HEK293T (cell line): ENCODE measurements around the gene DCST2.

Source experiments
- CTCF ChIA-PET: fragments of 350-600 bp; formaldehyde crosslinking; extraction: SDS; loops from one replicate; lab custom pipeline; 2021; ENCODE audit warnings: antibody characterized with exemption, inconsistent platforms; lab: Yijun Ruan, JAX
- POLR2A ChIA-PET: fragments of 350-600 bp; formaldehyde crosslinking; extraction: SDS; loops from one replicate; lab custom pipeline; 2020; ENCODE audit warnings: antibody characterized with exemption, inconsistent platforms; lab: Yijun Ruan, JAX
- DNase-seq: peaks from one replicate; pipeline ENCODE4 v3.0.0; 2012; ENCODE audit warnings: mixed read lengths; ENCODE audit errors: extremely low spot score
- ARNT ChIP-seq: fragments of 450-650 bp; IDR thresholded peaks from 2 replicates; pipeline ENCODE4 v1.6.1; 2017; ENCODE audit warnings: mild to moderate bottlenecking
- BHLHE40 ChIP-seq: fragments of 450-650 bp; IDR thresholded peaks from 2 replicates; pipeline ENCODE4 v1.6.1; 2016; ENCODE audit warnings: mild to moderate bottlenecking, moderate library complexity, borderline replicate concordance
- CTBP1 ChIP-seq: fragments of 450-650 bp; IDR thresholded peaks from 2 replicates; pipeline ENCODE4 v1.6.1; 2016; ENCODE audit warnings: borderline replicate concordance
- ELF4 ChIP-seq: fragments of 450-650 bp; IDR thresholded peaks from 2 replicates; pipeline ENCODE4 v1.6.1; 2017; ENCODE audit warnings: antibody characterized with exemption
- FOXA1 ChIP-seq: fragments of 450-650 bp; IDR thresholded peaks from 2 replicates; pipeline ENCODE4 v1.6.1; 2016; ENCODE audit warnings: mild to moderate bottlenecking
- FOXK2 ChIP-seq: fragments of 450-650 bp; IDR thresholded peaks from 2 replicates; pipeline ENCODE4 v1.6.1; 2016; ENCODE audit warnings: mild to moderate bottlenecking
- FOXM1 ChIP-seq: fragments of 450-650 bp; IDR thresholded peaks from 2 replicates; pipeline ENCODE4 v1.6.1; 2017; ENCODE audit warnings: mild to moderate bottlenecking, borderline replicate concordance
- HDGF ChIP-seq: fragments of 450-650 bp; IDR thresholded peaks from 2 replicates; pipeline ENCODE4 v1.6.1; 2017; ENCODE audit warnings: antibody characterized with exemption, borderline replicate concordance
- L3MBTL2 ChIP-seq: fragments of 450-650 bp; conservative IDR thresholded peaks from 2 replicates; pipeline ENCODE4 v1.6.1; 2016; ENCODE audit warnings: mild to moderate bottlenecking
- LEF1 ChIP-seq: fragments of 450-650 bp; IDR thresholded peaks from 2 replicates; pipeline ENCODE4 v1.6.1; 2017; ENCODE audit warnings: mild to moderate bottlenecking, borderline replicate concordance
- NFRKB ChIP-seq: fragments of 450-650 bp; IDR thresholded peaks from 2 replicates; pipeline ENCODE4 v1.6.1; 2016; ENCODE audit warnings: mild to moderate bottlenecking, moderate library complexity
- PKNOX1 ChIP-seq: fragments of 450-650 bp; IDR thresholded peaks from 2 replicates; pipeline ENCODE4 v1.6.1; 2016
- SP1 ChIP-seq: fragments of 450-650 bp; IDR thresholded peaks from 2 replicates; pipeline ENCODE4 v1.6.1; 2017
- SUZ12 ChIP-seq: fragments of 450-650 bp; IDR thresholded peaks from 2 replicates; pipeline ENCODE4 v1.6.1; 2016; ENCODE audit warnings: mild to moderate bottlenecking
- TARDBP ChIP-seq: fragments of 450-650 bp; IDR thresholded peaks from 2 replicates; pipeline ENCODE4 v1.6.1; 2016
- ZNF384 ChIP-seq: fragments of 450-650 bp; IDR thresholded peaks from 2 replicates; pipeline ENCODE4 v1.6.1; 2016

The DCST2 gene

GRCh38 chr1:155002464-155003226, 30.9 kb downstream of the DCST2 start, which contains the start of gene ZBTB7B:
Gene ZBTB7B, plus strand, starts transcription at chr1:155002802. Its CDS starts 11,859 bp downstream, at chr1:155014661.
- ChIA-PET POLR2A (interaction anchor here (1.1 to 2.0 kb wide), 6 partner anchors 10 to 49 kb away, joined by 3 to 17 read pairs (median 4); partner anchors contain the start of genes ADAM15 and FLAD1), CTCF (interaction anchor here (1.0 kb wide), 1 partner anchor 15 kb away, joined by 4 read pairs; no protein-coding TSS in a partner anchor)
- TF ChIP-seq L3MBTL2, result peak; percentile 15; the same call in 1 of the 2 replicates
- no peak for TF ChIP-seq NFRKB
- DNase-seq, result no peak

- ChIA-PET CTCF (interaction anchor here (0.5 to 1.0 kb wide), 2 partner anchors 9 to 16 kb away, joined by 3 to 4 read pairs; no protein-coding TSS in a partner anchor), POLR2A (interaction anchor here (0.6 to 3.8 kb wide), 9 partner anchors 14 to 65 kb away, joined by 3 to 43 read pairs (median 4); partner anchors contain the start of genes ADAM15, FLAD1, PMVK and PYGO2)
- no peak for TF ChIP-seq ARNT
- TF ChIP-seq PKNOX1, result peak; percentile 98
- peak; percentile 73 for TF ChIP-seq FOXM1
- no peak for TF ChIP-seq FOXA1
- TF ChIP-seq NFRKB, result no peak
- no peak for TF ChIP-seq L3MBTL2
- 0 out of 2 replicates have a peak, but pooled peaks have one; percentile 45 for TF ChIP-seq LEF1
- TF ChIP-seq SUZ12, result no peak
- TF ChIP-seq BHLHE40, result no peak
- TF ChIP-seq CTBP1, result no peak
- no peak for TF ChIP-seq FOXK2
- no peak for TF ChIP-seq ELF4
- peak; percentile 97; the same call in 1 of the 2 replicates for TF ChIP-seq TARDBP
- DNase-seq, result peak; percentile 99
Observed at GRCh38 chr1:155001675-155002463, 31.7 kb downstream of the DCST2 start.

- no peak for TF ChIP-seq ZNF384
- no peak for TF ChIP-seq L3MBTL2
- no peak for TF ChIP-seq ARNT
- no peak for TF ChIP-seq SP1
- TF ChIP-seq LEF1, result no peak
- TF ChIP-seq SUZ12, result no peak
- no peak for TF ChIP-seq FOXK2
- TF ChIP-seq CTBP1, result no peak
- no peak for TF ChIP-seq TARDBP
- TF ChIP-seq FOXM1, result no peak
- no peak for TF ChIP-seq NFRKB
- no peak for TF ChIP-seq ELF4
- no peak for TF ChIP-seq HDGF
- no peak for TF ChIP-seq BHLHE40
- TF ChIP-seq PKNOX1, result no peak
- TF ChIP-seq FOXA1, result no peak
- DNase-seq, result no peak
- ChIA-PET POLR2A (interaction anchor here (0.6 to 3.8 kb wide), 10 partner anchors 14 to 64 kb away, joined by 3 to 43 read pairs (median 4); partner anchors contain the start of genes ADAM15, FLAD1, PBXIP1 and PMVK), CTCF (no interaction called here)
Observed at GRCh38 chr1:155001425-155001674, 32.2 kb downstream of the DCST2 start.

GRCh38 chr1:155000726-155001424, 32.7 kb downstream of the DCST2 start:
- TF ChIP-seq LEF1, result peak; percentile 86; the same call in 1 of the 2 replicates
- peak; percentile 62 for TF ChIP-seq CTBP1
- TF ChIP-seq ZNF384, result no peak
- peak; percentile 11; the same call in 1 of the 2 replicates for TF ChIP-seq PKNOX1
- TF ChIP-seq SP1, result no peak
- TF ChIP-seq TARDBP, result no peak
- TF ChIP-seq FOXA1, result no peak
- peak; percentile 65 for TF ChIP-seq L3MBTL2
- TF ChIP-seq FOXM1, result peak; percentile 99
- no peak for TF ChIP-seq BHLHE40
- TF ChIP-seq SUZ12, result no peak
- TF ChIP-seq ARNT, result peak; percentile 21; the same call in 1 of the 2 replicates
- no peak for TF ChIP-seq ELF4
- no peak for TF ChIP-seq FOXK2
- TF ChIP-seq NFRKB, result no peak
- 0 out of 2 replicates have a peak, but pooled peaks have one; percentile 46 for TF ChIP-seq HDGF
- POLR2A ChIA-PET, result interaction anchor here (0.6 to 3.8 kb wide), 14 partner anchors 11 to 64 kb away, joined by 3 to 43 read pairs (median 4); partner anchors contain the start of genes ADAM15, FLAD1, PBXIP1 and PMVK
- DNase-seq, result peak; percentile 85
- CTCF ChIA-PET, result interaction anchor here (1.5 to 7.8 kb wide), 4 partner anchors 11 to 50 kb away, joined by 3 to 45 read pairs (median 5); partner anchors contain the start of gene ADAM15
